Lower leg skin (tissue), 4 donors: ENCODE data around the gene EGLN1. TPM values are rescaled to one million over a fixed set of nuclear protein-coding genes. Genes with fewer than 3 reads are reported as not detected.
"Not testable (repeated sequence)": the region's sequence is repeated elsewhere in the genome, so short reads cannot be mapped to it uniquely, and the experiment has no call there.

Experiments used
- DNase-seq, 2 donors: peaks; one replicate each; pipeline ENCODE4 v3.0.0-alpha.2; 2019; ENCODE audit warnings: low spot score in 2 of 2
- H3K4me3 ChIP-seq: fragments of 200-600 bp; sonication (generic); 2 replicates; pipeline ENCODE4 v1.5.1; 2017; ENCODE audit warnings: mild to moderate bottlenecking, low read depth; ENCODE audit not compliant: poor library complexity, severe bottlenecking
- CTCF ChIP-seq, 3 donors: fragments of 450-650 bp; IDR thresholded peaks; one replicate each; pipeline ENCODE4 v1.5.1; 2016; ENCODE audit warnings: antibody characterized with exemption in 3 of 3, mild to moderate bottlenecking in 3 of 3, moderate library complexity in 2 of 3
- POLR2A ChIP-seq, 2 donors: fragments of 450-650 bp; IDR thresholded peaks; one replicate each; pipeline ENCODE4 v1.6.1; 2016 to 2017; ENCODE audit warnings: antibody characterized with exemption in 2 of 2, mild to moderate bottlenecking in 1 of 2, moderate library complexity in 1 of 2
- WGBS, 2 donors: methylation state at CpG; one replicate each; pipeline ENCODE4 v1.1.5; 2018; 5-methylcytosine and 5-hydroxymethylcytosine counted together
- intact Hi-C: fragments of 100-400 bp; cut with DNase I; formaldehyde crosslinking; loops from one replicate; pipeline ENCODE4 v1.15.0; 2023; ENCODE audit warnings: low total_unique reads
- total RNA-seq, 4 donors: library from RNA; depleted of rRNA; stranded (reverse); fragments of >200 nt; gene quantifications; one replicate each; pipeline ENCODE4 v1.1.0, GENCODE V29; 2016

The EGLN1 gene
- total RNA-seq, 4 donors from 2014 or later, result 53.3 to 75.0 (median 54.2) TPM

- intact Hi-C loops, result no loop called here
- TF ChIP-seq POLR2A (IDR thresholded peaks at IDR 0.05) (no peak), CTCF (IDR thresholded peaks at IDR 0.05) (no peak)
- WGBS, 2 donors, result 67 to 78% methylated on average over 2 of the region's 2 CpGs
These were observed 69.0 kb downstream of the EGLN1 start for GRCh38 chr1:231353086-231353485.

GRCh38 chr1:231351816-231352215 is 70.3 kb downstream of the EGLN1 start:
- intact Hi-C loops, result no loop called here
- 62 to 63% methylated on average over 2 of the region's 2 CpGs for WGBS, 2 donors
- DNase-seq, result no peak
- TF ChIP-seq POLR2A (IDR thresholded peaks at IDR 0.05), result no peak
- no peak for TF ChIP-seq CTCF (IDR thresholded peaks at IDR 0.05)
- no peak overlapping the region for H3K4me3 ChIP-seq

More at GRCh38 chr1:231353086-231353485, 69.0 kb downstream of the EGLN1 start:
- no peak for DNase-seq
- no peak overlapping the region for H3K4me3 ChIP-seq

GRCh38 chr1:231348856-231349255 is 73.2 kb downstream of the EGLN1 start:
- intact Hi-C loops, H3K4me3 ChIP-seq, DNase-seq: not testable (repeated sequence)
- 97% methylated on average over 1 of the region's 1 CpG for WGBS, 2 donors

GRCh38 chr1:231348442-231348841 is 73.6 kb downstream of the EGLN1 start:
- TF ChIP-seq CTCF (IDR thresholded peaks at IDR 0.05) (no peak), POLR2A (IDR thresholded peaks at IDR 0.05) (no peak)
- no peak overlapping the region for H3K4me3 ChIP-seq
- WGBS, 2 donors, result 93 to 96% methylated on average over 4 of the region's 4 CpGs
- intact Hi-C loops, result no loop called here
- no peak for DNase-seq

GRCh38 chr1:231347961-231348360 is 74.1 kb downstream of the EGLN1 start:
- intact Hi-C loops, result no loop called here
- no peak for DNase-seq
- H3K4me3 ChIP-seq, result no peak overlapping the region
- TF ChIP-seq CTCF (IDR thresholded peaks at IDR 0.05) (no peak), POLR2A (IDR thresholded peaks at IDR 0.05) (no peak)
- 90 to 93% methylated on average over 4 of the region's 4 CpGs for WGBS, 2 donors

- intact Hi-C loops, result no loop called here
- no peak for DNase-seq
- TF ChIP-seq POLR2A (IDR thresholded peaks at IDR 0.05) (no peak), CTCF (IDR thresholded peaks at IDR 0.05) (no peak)
- H3K4me3 ChIP-seq, result no peak overlapping the region
- WGBS, 2 donors, result 54 to 59% methylated on average over 6 of the region's 6 CpGs
These were observed 81.6 kb downstream of the EGLN1 start for GRCh38 chr1:231340328-231341013.
